HEK293 (cell line): Measurements from ENCODE around the gene EMC7.

ENCODE experiments used
- CTCF ChIA-PET: fragments of 350-600 bp; formaldehyde crosslinking; extraction: SDS; loops from one replicate; lab custom pipeline; 2021; ENCODE audit warnings: antibody characterized with exemption; lab: Yijun Ruan, JAX
- POLR2A ChIA-PET: fragments of 300-600 bp; formaldehyde crosslinking; extraction: SDS; loops from one replicate; lab custom pipeline; 2020; ENCODE audit warnings: antibody characterized with exemption, inconsistent platforms; lab: Yijun Ruan, JAX
- H3K27ac ChIP-seq: fragments of 200-500 bp; sonication (Bioruptor generic); 2 replicates; pipeline ENCODE4 v1.5.1; 2014; ENCODE audit warnings: low read depth, low read length, control low read depth, inconsistent platforms; ENCODE audit errors: extremely low read depth
- H3K36me3 ChIP-seq, 2 experiments: fragments of 200-500 bp in 1 of 2; sonication (Bioruptor generic) in 1 of 2; 1 replicate in 1 of 2; 2 replicates in 1 of 2; pipeline ENCODE4 v1.5.1; 2014 to 2017; ENCODE audit warnings: inconsistent platforms in 2 of 2, low read length in 2 of 2; ENCODE audit not compliant: control insufficient read depth in 2 of 2, insufficient read depth in 1 of 2
- H3K4me1 ChIP-seq: fragments of 200-500 bp; sonication (Bioruptor generic); 2 replicates; pipeline ENCODE4 v1.5.1; 2014; ENCODE audit warnings: mild to moderate bottlenecking, low read length, inconsistent platforms; ENCODE audit not compliant: control insufficient read depth, insufficient read depth
- H3K4me3 ChIP-seq: 2 replicates; pipeline ENCODE4 v1.5.1; 2011; ENCODE audit warnings: low read depth, mild to moderate bottlenecking, control low read depth, low read length, moderate library complexity
- H3K9me3 ChIP-seq: fragments of 200-500 bp; sonication (Bioruptor generic); 2 replicates; pipeline ENCODE4 v1.5.1; 2014; ENCODE audit warnings: low read depth, low read length, inconsistent platforms; ENCODE audit not compliant: control insufficient read depth, insufficient read depth
- HIC1 ChIP-seq: fragments of 450-650 bp; formaldehyde crosslinking; IDR thresholded peaks from 2 replicates; pipeline ENCODE4 v1.5.1; 2016; ENCODE audit warnings: missing biosample characterization, missing genetic modification characterization
- KLF16 ChIP-seq: fragments of 450-650 bp; formaldehyde crosslinking; IDR thresholded peaks from 2 replicates; pipeline ENCODE4 v1.5.1; 2017; ENCODE audit warnings: missing biosample characterization, missing genetic modification characterization
- SALL2 ChIP-seq: fragments of 450-650 bp; formaldehyde crosslinking; IDR thresholded peaks from 2 replicates; pipeline ENCODE4 v1.5.0; 2017; ENCODE audit warnings: missing biosample characterization, mild to moderate bottlenecking, missing genetic modification characterization, borderline replicate concordance
- ZBTB17 ChIP-seq: fragments of 450-650 bp; formaldehyde crosslinking; IDR thresholded peaks from 2 replicates; pipeline ENCODE4 v1.5.1; 2016; ENCODE audit warnings: missing biosample characterization, missing genetic modification characterization
- ZNF10 ChIP-seq: fragments of 450-650 bp; formaldehyde crosslinking; IDR thresholded peaks from 2 replicates; pipeline ENCODE4 v1.5.1; 2017; ENCODE audit warnings: missing biosample characterization, missing genetic modification characterization
- ZNF223 ChIP-seq: fragments of 450-650 bp; formaldehyde crosslinking; IDR thresholded peaks from 2 replicates; pipeline ENCODE4 v1.5.1; 2016; ENCODE audit warnings: missing biosample characterization, missing genetic modification characterization
- ZNF26 ChIP-seq: fragments of 450-650 bp; formaldehyde crosslinking; IDR thresholded peaks from 2 replicates; pipeline ENCODE4 v1.5.1; 2016; ENCODE audit warnings: missing biosample characterization, missing genetic modification characterization
- ZNF280D ChIP-seq: fragments of 450-650 bp; formaldehyde crosslinking; IDR thresholded peaks from 2 replicates; pipeline ENCODE4 v1.5.1; 2016; ENCODE audit warnings: missing biosample characterization, missing genetic modification characterization
- ZNF426 ChIP-seq: fragments of 450-650 bp; formaldehyde crosslinking; IDR thresholded peaks from 2 replicates; pipeline ENCODE4 v1.5.1; 2017; ENCODE audit warnings: missing biosample characterization, missing genetic modification characterization, mild to moderate bottlenecking, inconsistent platforms, moderate library complexity
- ZNF623 ChIP-seq: fragments of 450-650 bp; formaldehyde crosslinking; IDR thresholded peaks from 2 replicates; pipeline ENCODE4 v1.5.1; 2016; ENCODE audit warnings: missing biosample characterization, missing genetic modification characterization
- ZSCAN23 ChIP-seq: fragments of 450-650 bp; formaldehyde crosslinking; IDR thresholded peaks from 2 replicates; pipeline ENCODE4 v1.5.1; 2016; ENCODE audit warnings: missing biosample characterization, missing genetic modification characterization
- ZXDB ChIP-seq: fragments of 450-650 bp; formaldehyde crosslinking; IDR thresholded peaks from 2 replicates; pipeline ENCODE4 v1.5.1; 2016; ENCODE audit warnings: missing biosample characterization, missing genetic modification characterization
- TF ChIP-seq, protein P1 (sequence below): fragments of 450-650 bp; formaldehyde crosslinking; IDR thresholded peaks from 2 replicates; pipeline ENCODE4 v1.5.1; 2016; ENCODE audit warnings: missing biosample characterization, missing genetic modification characterization
- TF ChIP-seq, protein P2 (sequence below): fragments of 450-650 bp; IDR thresholded peaks from 2 replicates; pipeline ENCODE4 v1.5.1; 2018; ENCODE audit warnings: missing biosample characterization, mild to moderate bottlenecking, missing genetic modification characterization
- TF ChIP-seq, protein P3 (sequence below): fragments of 450-650 bp; formaldehyde crosslinking; IDR thresholded peaks from 2 replicates; pipeline ENCODE4 v1.5.1; 2016; ENCODE audit warnings: missing biosample characterization, missing genetic modification characterization

The EMC7 gene

GRCh38 chr15:34119291-34119690 lies 17.6 kb upstream of the EMC7 start (continued):
- TF ChIP-seq, protein P1, sequence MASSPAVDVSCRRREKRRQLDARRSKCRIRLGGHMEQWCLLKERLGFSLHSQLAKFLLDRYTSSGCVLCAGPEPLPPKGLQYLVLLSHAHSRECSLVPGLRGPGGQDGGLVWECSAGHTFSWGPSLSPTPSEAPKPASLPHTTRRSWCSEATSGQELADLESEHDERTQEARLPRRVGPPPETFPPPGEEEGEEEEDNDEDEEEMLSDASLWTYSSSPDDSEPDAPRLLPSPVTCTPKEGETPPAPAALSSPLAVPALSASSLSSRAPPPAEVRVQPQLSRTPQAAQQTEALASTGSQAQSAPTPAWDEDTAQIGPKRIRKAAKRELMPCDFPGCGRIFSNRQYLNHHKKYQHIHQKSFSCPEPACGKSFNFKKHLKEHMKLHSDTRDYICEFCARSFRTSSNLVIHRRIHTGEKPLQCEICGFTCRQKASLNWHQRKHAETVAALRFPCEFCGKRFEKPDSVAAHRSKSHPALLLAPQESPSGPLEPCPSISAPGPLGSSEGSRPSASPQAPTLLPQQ (tag by site-specific recombination), result no peak
- TF ChIP-seq ZNF280D (tag by site-specific recombination) (no peak), ZNF26 (tag by site-specific recombination) (no peak), ZBTB17 (tag by site-specific recombination) (no peak), ZNF10 (tag by site-specific recombination) (no peak), KLF16 (no peak), ZNF223 (no peak)

- ChIA-PET CTCF (no interaction called here), POLR2A (no interaction called here)
- H3K36me3 ChIP-seq, result no peaks in the 10 kb centered on the region
- TF ChIP-seq SALL2 (tag by site-specific recombination) (no peak), HIC1 (tag by site-specific recombination) (no peak), ZNF623 (tag by site-specific recombination) (no peak), ZXDB (tag by site-specific recombination) (no peak), ZNF10 (tag by site-specific recombination) (no peak), ZSCAN23 (tag by site-specific recombination) (no peak), ZNF426 (no peak)
- TF ChIP-seq, protein P2, sequence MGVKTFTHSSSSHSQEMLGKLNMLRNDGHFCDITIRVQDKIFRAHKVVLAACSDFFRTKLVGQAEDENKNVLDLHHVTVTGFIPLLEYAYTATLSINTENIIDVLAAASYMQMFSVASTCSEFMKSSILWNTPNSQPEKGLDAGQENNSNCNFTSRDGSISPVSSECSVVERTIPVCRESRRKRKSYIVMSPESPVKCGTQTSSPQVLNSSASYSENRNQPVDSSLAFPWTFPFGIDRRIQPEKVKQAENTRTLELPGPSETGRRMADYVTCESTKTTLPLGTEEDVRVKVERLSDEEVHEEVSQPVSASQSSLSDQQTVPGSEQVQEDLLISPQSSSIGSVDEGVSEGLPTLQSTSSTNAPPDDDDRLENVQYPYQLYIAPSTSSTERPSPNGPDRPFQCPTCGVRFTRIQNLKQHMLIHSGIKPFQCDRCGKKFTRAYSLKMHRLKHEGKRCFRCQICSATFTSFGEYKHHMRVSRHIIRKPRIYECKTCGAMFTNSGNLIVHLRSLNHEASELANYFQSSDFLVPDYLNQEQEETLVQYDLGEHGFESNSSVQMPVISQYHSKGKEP, result no peak
- TF ChIP-seq, protein P3, sequence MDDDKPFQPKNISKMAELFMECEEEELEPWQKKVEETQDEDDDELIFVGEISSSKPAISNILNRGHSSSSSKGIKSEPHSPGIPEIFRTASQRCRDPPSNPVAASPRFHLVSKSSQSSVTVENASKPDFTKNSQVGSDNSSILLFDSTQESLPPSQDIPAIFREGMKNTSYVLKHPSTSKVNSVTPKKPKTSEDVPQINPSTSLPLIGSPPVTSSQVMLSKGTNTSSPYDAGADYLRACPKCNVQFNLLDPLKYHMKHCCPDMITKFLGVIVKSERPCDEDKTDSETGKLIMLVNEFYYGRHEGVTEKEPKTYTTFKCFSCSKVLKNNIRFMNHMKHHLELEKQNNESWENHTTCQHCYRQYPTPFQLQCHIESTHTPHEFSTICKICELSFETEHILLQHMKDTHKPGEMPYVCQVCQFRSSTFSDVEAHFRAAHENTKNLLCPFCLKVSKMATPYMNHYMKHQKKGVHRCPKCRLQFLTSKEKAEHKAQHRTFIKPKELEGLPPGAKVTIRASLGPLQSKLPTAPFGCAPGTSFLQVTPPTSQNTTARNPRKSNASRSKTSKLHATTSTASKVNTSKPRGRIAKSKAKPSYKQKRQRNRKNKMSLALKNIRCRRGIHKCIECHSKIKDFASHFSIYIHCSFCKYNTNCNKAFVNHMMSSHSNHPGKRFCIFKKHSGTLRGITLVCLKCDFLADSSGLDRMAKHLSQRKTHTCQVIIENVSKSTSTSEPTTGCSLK (tag by site-specific recombination), result no peak
- H3K27ac ChIP-seq, result no peak overlapping the region
- no peaks in the 10 kb centered on the region for H3K9me3 ChIP-seq
- no peak overlapping the region for H3K4me3 ChIP-seq
- no peaks in the 10 kb centered on the region for H3K4me1 ChIP-seq
Measured at GRCh38 chr15:34116620-34117019, 15.0 kb upstream of the EMC7 start.
